ENCODE measurements around the gene AJM1.

GRCh38 chr9:136840877-136841645 is 1.2 kb upstream of the AJM1 start:
- TF ChIP-seq CTCF (IDR thresholded peaks at IDR 0.05; ENCODE audit: poor library complexity) (no peak), EZH2phosphoT487 (IDR thresholded peaks at IDR 0.05; ENCODE audit: low read depth, severe bottlenecking, unreplicated experiment) (no peak)

All from hepatocyte (in vitro differentiated cells).